Spleen (tissue), 11 donors: ENCODE data around the gene LIPJ. TPM values are rescaled to one million over a fixed set of nuclear protein-coding genes. Genes with fewer than 3 reads are reported as not detected.

Experiments used
- DNase-seq: peaks from one replicate; pipeline ENCODE4 v3.0.0-alpha.2; 2020
- H3K27ac ChIP-seq, 8 donors: fragments of 200-600 bp; sonication (generic) in 7 of 8; 1 replicate in 4 of 8; 2 replicates in 4 of 8; pipeline versions ENCODE4 v1.5.0 to v1.8.0; 2016 to 2021; ENCODE audit warnings: inconsistent platforms in 4 of 8, mild to moderate bottlenecking in 4 of 8, moderate library complexity in 1 of 8
- H3K27me3 ChIP-seq, 7 donors: fragments of 200-600 bp; sonication (generic) in 6 of 7; replicated peaks in 1 of 7; 1 replicate in 4 of 7; 2 replicates in 3 of 7; pipeline versions ENCODE4 v1.5.0 to v1.8.0; 2016 to 2021; ENCODE audit warnings: inconsistent platforms in 3 of 7, mild to moderate bottlenecking in 1 of 7
- H3K36me3 ChIP-seq, 6 donors: fragments of 200-600 bp; sonication (generic) in 5 of 6; 1 replicate in 4 of 6; 2 replicates in 2 of 6; pipeline versions ENCODE4 v1.5.0 to v1.8.0; 2016 to 2021; ENCODE audit warnings: inconsistent platforms in 2 of 6
- H3K4me1 ChIP-seq, 6 donors: fragments of 200-600 bp; sonication (generic) in 5 of 6; 1 replicate in 3 of 6; 2 replicates in 3 of 6; pipeline versions ENCODE4 v1.5.0 to v1.8.0; 2016 to 2021; ENCODE audit warnings: inconsistent platforms in 3 of 6
- H3K4me3 ChIP-seq, 8 donors: fragments of 200-600 bp; sonication (generic) in 7 of 8; 1 replicate in 4 of 8; 2 replicates in 4 of 8; pipeline versions ENCODE4 v1.5.0 to v1.8.0; 2016 to 2021; ENCODE audit warnings: inconsistent platforms in 4 of 8, mild to moderate bottlenecking in 4 of 8, moderate library complexity in 2 of 8
- H3K9me3 ChIP-seq, 8 donors: fragments of 200-600 bp; sonication (generic) in 7 of 8; 1 replicate in 4 of 8; 2 replicates in 4 of 8; pipeline versions ENCODE4 v1.5.0 to v1.8.0; 2016 to 2021; ENCODE audit warnings: inconsistent platforms in 4 of 8
- CTCF ChIP-seq, 11 experiments: fragments of 200-600 bp in 7 of 11; fragments of 450-650 bp in 4 of 11; sonication (generic) in 4 of 11; IDR thresholded peaks in 8 of 11; conservative IDR thresholded peaks in 3 of 11; 1 replicate in 7 of 11; 2 replicates in 4 of 11; pipeline versions ENCODE4 v1.4.0 to v1.8.0; 2016 to 2021; ENCODE audit warnings: antibody characterized with exemption in 11 of 11, inconsistent platforms in 4 of 11, mild to moderate bottlenecking in 1 of 11
- POLR2A ChIP-seq, 3 donors: fragments of 450-650 bp; IDR thresholded peaks; one replicate each; pipeline ENCODE4 v1.5.1; 2017; ENCODE audit warnings: antibody characterized with exemption in 3 of 3, mild to moderate bottlenecking in 1 of 3
- POLR2AphosphoS5 ChIP-seq, 3 donors: sonication (generic); formaldehyde crosslinking; IDR thresholded peaks; one replicate each; pipeline ENCODE4 v1.5.1; 2017; ENCODE audit warnings: antibody characterized with exemption in 3 of 3
- WGBS, 5 donors: extraction: QIAGEN DNeasy Blood & Tissue Kit in 3 of 5; methylation state at CpG; one replicate each; pipeline versions ENCODE4 v1.1.5 to v1.1.7; 2013 to 2018; 5-methylcytosine and 5-hydroxymethylcytosine counted together
- intact Hi-C: fragments of 100-400 bp; cut with DNase I; formaldehyde crosslinking; loops from one replicate; pipeline ENCODE4 v1.15.0; 2023; ENCODE audit warnings: low total_unique reads
- polyA plus RNA-seq, 3 donors: library from polyadenylated mRNA; stranded (reverse); fragments of 200-250 nt; gene quantifications; one replicate each; pipeline ENCODE4 v1.2.1, GENCODE V29; 2013
- small RNA-seq, 4 donors: library from RNA; depleted of rRNA; stranded (forward); fragments of <200 nt; gene quantifications; one replicate each; pipeline ENCODE3, GENCODE V24; 2016
- total RNA-seq, 7 donors: library from RNA; depleted of rRNA in 3 of 7; stranded (reverse); fragments of >200 nt in 3 of 7; fragmentation: NEBNext Ultra II Directional in 4 of 7; extraction: Animal tissue kit (Norgen Biotek cat#: 25700) in 4 of 7; gene quantifications; one replicate each; pipeline versions ENCODE4 v1.1.0 to v1.2.1, GENCODE V29; 2016 to 2021
- donor health status: healthy with polysubstance abuse.
- donor health status: DM: no; HTN: no; CAD: no; lungs with moderate emphysema.
- donor health status: DM: no; HTN: no; CAD: no.
- donor health status: Bipolar disorder and iron deficiency.
- donor health status: healthy.
- donor health status: DM: no; HTN: no; CAD: no.
- donor health status: DM: yes; HTN: yes; CAD: no.

The LIPJ gene
- total and polyA plus RNA-seq, 10 donors, result 0.10 to 0.57 (median 0.22) TPM; not detected in 2

- no peak overlapping the region for H3K4me3 ChIP-seq
- H3K9me3 ChIP-seq, result no peaks in the 10 kb centered on the region
- H3K36me3 ChIP-seq, result no peaks in the 10 kb centered on the region
- no peaks in the 10 kb centered on the region for H3K4me1 ChIP-seq
- H3K27ac ChIP-seq, result no peak overlapping the region
- TF ChIP-seq POLR2A (IDR thresholded peaks at IDR 0.05) (no peak), CTCF (IDR thresholded peaks at IDR 0.05 in 8 of 11, conservative IDR thresholded peaks at IDR 0.05 in 3 of 11) (no peak), POLR2AphosphoS5 (IDR thresholded peaks at IDR 0.05) (no peak)
- intact Hi-C loops, result no loop called here
- H3K27me3 ChIP-seq, result no peaks in the 10 kb centered on the region
- 89 to 100% (median 97%) methylated on average over 2 of the region's 2 CpGs for WGBS, 5 donors
- no peak for DNase-seq
These were observed 66.1 kb downstream of the LIPJ start for GRCh38 chr10:88652616-88653015.

Small RNA genes lying within 50 kb of the gene (small RNA-seq; reads per million reads assigned to genes)
- 0 reads per million in 4 donors for gene RF00019

Other genes with a start within 250 kb of the LIPJ start
- gene RNLS, start 3.4 kb upstream of the LIPJ start, total RNA-seq, result 10 to 100 TPM in 5 of 7 donors, 1 to 10 TPM in 2; 5.3 to 28.8 (median 10.9) TPM
- 1 to 10 TPM; 4.5 to 5.1 (median 5.1) TPM for gene RNLS, start 3.4 kb upstream of the LIPJ start, polyA plus RNA-seq
- gene LIPF, start 77.7 kb downstream of the LIPJ start, total RNA-seq, result not detected
- under 1 TPM in 2 of 3 donors, not detected in 1; 0.23 to 0.83 TPM for gene LIPF, start 77.7 kb downstream of the LIPJ start, polyA plus RNA-seq
- gene LIPK, start 119.5 kb downstream of the LIPJ start, total RNA-seq, result not detected
- not detected for gene LIPK, start 119.5 kb downstream of the LIPJ start, polyA plus RNA-seq
- gene LIPN, start 173.3 kb downstream of the LIPJ start, total RNA-seq, result 1 to 10 TPM in 4 of 7 donors, under 1 TPM in 1, not detected in 2; 0.92 to 7.1 (median 2.5) TPM
- under 1 TPM; 0.07 to 0.16 (median 0.08) TPM for gene LIPN, start 173.3 kb downstream of the LIPJ start, polyA plus RNA-seq
- gene LIPM, start 216.0 kb downstream of the LIPJ start, total RNA-seq, result not detected
- gene LIPM, start 216.0 kb downstream of the LIPJ start, polyA plus RNA-seq, result not detected